ENCODE results near the gene FBXL4. TPM values are rescaled to one million over a fixed set of nuclear protein-coding genes. Genes with fewer than 3 reads are reported as not detected.

FBXL4 gene
- total and polyA plus RNA-seq, 2 of the 8 experiments (the other 6 are each of a cell fraction or from before 2014, with no cell fraction given) = 6.9 to 13.8 TPM

DNA sequence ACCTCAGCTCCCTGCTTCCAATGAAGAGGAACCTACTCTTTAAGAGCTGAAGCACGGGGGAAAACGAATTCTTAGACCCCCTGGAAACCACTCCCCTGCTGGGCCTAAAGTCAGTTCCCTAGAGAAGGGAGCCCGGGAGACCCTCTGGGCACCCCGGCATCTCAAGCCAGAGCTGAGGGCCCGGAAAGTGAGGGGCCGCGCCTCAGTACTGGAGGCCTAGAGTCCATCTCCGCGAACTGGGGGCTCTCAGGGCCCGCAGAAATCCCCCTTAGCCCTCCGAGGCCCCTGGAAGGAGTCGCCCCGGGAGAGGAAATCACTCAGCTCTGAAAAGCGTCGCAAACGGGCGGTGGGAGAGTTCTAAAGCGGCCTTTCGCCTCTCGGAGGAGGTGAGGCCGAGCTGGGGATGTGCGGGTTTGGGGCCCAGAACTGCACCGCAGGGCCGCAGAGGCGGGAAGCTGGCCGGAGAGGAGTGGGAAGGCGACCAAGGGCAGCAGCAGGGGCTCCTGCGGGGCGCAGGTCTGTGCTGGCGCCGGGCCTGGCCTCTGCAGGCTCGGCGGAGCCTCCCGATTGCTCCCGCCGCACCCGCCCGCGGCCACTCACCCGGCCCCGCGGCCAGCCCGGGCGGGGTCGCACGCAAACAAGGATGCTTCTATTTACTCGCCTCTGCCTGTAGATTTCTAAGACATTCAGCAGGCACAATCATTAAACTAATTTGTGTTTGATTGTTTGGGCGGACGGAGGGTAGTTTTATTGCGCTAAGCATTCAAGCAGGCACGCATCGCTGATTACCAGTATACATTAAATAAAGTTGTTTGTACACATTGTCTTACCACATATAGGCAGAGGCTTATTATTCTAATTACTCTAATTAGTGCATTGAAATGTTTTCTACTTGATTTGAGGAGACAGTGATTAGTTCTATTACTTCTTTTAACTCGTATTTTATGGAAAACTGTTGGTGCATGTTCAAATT lies 104.2 kb downstream of the FBXL4 start (continued):
- TF ChIP-seq CHD7 (IDR thresholded peaks at IDR 0.05; ENCODE audit: insufficient replicate concordance, low read length) (no peak), RAD21 (IDR thresholded peaks at IDR 0.05 in 1 of 2, conservative IDR thresholded peaks at IDR 0.05 in 1 of 2; ENCODE audit: low read depth in 2 of 2, low read length in 2 of 2) (no peak), POU5F1 (IDR thresholded peaks at IDR 0.05; ENCODE audit: low read depth, low read length) (no peak), YY1 (IDR thresholded peaks at IDR 0.05; ENCODE audit: low read depth, low read length) (no peak), SAP30 (IDR thresholded peaks at IDR 0.05; ENCODE audit: insufficient read depth, insufficient replicate concordance, low read length) (no peak), TEAD4 (IDR thresholded peaks at IDR 0.05; ENCODE audit: low read depth, low read length) (no peak), SIX5 (IDR thresholded peaks at IDR 0.05; ENCODE audit: low read depth, low read length) (no peak), TAF1 (IDR thresholded peaks at IDR 0.05; ENCODE audit: low read depth, low read length) (no peak)
- TF ChIP-seq, protein P1, sequence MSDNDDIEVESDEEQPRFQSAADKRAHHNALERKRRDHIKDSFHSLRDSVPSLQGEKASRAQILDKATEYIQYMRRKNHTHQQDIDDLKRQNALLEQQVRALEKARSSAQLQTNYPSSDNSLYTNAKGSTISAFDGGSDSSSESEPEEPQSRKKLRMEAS (IDR thresholded peaks at IDR 0.05) = no peak

All from H1 (cell line).